NCI-H2171 (cell line): ENCODE measurements around the gene ZNF285.
"Not testable (repeated sequence)": the region's sequence is repeated elsewhere in the genome, so short reads cannot be mapped to it uniquely, and the experiment has no call there.

Experiments
- DNase-seq: peaks from one replicate; lab custom pipeline; 2025; lab: John Stamatoyannopoulos, UW

Gene ZNF285

DNA sequence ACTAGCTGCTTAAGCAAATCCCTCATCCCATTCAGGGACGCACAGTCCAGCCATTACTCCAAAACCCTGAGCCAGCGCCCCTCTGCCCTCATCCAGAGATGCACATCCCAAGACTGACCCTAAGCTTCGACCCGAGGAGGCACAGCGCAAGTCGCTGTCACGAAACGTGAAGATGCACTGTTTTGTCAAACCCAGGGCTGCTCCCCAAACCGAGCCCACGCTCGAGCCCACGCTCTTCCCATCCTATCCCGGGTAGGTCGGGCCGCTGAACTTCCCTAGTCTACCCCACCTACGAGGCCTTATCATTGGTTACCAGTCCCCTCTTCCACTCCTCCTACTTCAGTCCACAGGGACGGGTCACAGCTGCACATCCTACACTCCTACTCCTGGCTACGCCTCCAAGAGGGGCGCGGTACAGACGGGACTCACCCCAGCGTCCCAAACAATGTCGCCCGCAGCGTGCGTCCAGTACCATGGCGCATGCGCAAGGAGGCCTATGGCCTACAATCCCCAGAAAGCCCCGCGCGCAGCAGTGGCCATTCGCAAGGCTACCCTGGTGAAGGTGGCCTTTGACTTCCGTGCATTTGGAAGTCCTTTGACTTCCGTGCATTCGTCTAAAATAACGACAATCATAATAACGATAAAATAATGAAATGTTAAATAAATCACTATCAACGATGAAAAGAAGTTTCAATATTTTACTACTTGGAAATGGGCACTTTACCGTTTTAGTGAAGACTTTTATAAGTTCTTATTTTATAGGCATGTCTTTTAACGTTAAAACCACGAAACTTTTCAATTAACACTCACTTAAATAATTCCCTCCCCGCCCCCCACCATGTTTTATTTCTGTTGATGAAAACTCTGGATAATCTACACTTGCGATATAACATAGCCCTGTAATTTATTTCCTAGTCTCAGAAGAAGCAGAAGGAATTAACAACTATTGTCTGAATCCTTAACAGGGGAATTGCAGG, at the start of gene ZNF285:
TSS of gene ZNF285 (minus strand) at position 470 of the 977 bp plus-strand sequence. CDS start 4,395 bp downstream, outside the sequence.
- no peak for DNase-seq

- no peak for DNase-seq
These were observed 46.7 kb upstream of the ZNF285 start, which contains the start of gene ZNF229 for GRCh38 chr19:44447916-44448674. Gene ZNF229, minus strand, starts transcription at chr19:44448472. Its CDS starts 5,625 bp downstream, at chr19:44442847.

GRCh38 chr19:44438441-44438840, 37.0 kb upstream of the ZNF285 start:
- DNase-seq = no peak

DNA sequence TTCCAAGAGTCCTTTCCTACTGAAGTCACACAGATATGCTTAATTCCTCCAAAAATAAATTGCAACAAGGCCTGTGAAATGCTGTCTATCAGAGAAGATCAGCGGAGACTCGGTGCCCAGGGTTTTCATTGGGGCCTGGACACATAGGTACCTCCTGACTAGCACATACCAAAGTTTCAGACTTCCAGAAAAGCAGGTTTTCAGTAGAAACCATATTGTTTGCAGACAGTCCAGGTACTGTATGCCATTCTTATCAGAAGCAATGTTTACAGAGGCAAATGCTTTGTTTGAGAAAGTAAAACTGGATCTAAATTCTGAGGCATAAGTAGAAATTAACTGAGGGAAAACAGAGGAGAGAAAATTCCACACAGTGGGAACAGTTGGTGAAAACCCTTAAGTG, 34.0 kb upstream of the ZNF285 start:
- no peak for DNase-seq

- no peak for DNase-seq
These were observed 29.5 kb upstream of the ZNF285 start for GRCh38 chr19:44430956-44431355.

- DNase-seq = not testable (repeated sequence)
These were observed 14.1 kb upstream of the ZNF285 start for GRCh38 chr19:44415553-44415952.

DNA sequence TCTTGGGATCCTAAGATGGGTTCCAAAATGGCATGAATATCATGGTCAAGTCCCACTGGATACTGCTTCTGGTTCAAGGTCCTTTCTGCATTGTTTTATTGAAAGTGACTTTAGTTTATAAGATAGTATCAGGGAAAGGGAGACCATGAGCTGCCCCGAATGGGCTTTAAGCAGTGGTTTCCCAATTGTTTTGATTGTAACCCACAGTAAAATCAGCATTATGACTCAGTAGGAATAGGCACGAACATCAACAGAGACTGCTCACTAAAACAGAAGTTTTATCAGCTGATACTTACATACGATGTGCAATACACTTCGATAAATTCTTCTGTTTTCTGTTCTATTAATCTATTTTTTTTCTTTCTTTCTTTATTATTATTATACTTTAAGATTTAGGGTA, 12.1 kb downstream of the ZNF285 start:
- DNase-seq = not testable (repeated sequence)

DNA sequence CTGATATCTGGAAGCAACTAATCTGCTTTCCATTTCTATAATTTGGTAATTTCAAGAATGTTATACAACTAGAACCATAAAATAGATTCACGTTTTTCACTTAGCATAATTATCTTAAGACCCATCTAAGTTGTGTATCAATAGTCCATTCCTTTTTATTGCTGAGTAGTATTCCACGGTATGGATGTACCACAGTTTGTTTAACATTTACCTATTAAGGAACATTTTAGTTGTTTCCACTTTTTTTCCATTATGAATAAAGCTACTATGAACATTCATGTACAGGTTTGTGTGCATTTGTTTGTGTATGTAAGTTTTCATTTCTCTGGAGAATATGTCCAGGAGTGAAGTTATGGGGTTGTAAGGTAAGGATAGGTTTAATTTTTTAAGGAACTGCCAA, 26.6 kb downstream of the ZNF285 start:
- DNase-seq = no peak

DNA sequence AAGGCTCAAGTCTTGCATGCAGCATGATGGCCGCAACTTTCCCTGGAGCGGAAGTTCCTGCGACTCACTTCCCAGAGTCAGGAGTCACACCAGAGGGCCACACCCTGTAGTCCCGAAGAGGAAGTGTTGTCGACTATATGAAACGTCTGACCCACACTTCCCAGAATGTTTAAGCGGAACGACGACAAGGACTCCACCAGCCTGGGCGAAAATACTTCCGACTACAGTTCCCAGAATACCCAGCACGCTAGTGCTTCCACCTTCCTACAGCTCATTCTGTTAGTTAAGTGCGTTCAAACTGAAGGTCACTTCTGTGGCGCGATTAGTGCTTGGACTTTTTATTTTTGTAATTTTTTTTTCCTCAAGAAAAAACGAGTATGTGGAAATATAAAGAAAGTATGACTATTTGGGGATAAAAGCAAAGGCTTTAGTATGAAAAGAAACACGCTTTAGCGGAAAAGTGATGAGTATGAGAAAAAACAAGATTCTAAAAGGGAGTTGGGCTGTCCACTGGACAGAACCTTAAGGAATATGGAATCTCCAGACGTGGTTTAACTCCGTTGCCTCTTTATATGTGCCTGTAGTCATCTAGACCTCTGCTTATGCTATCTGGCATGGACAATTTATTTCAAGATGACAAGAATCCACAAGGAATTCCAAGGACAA, 29.5 kb downstream of the ZNF285 start:
- DNase-seq = no peak

GRCh38 chr19:44367024-44367423, 34.4 kb downstream of the ZNF285 start:
- DNase-seq = no peak

- DNase-seq = peak; percentile 97
These were observed 44.9 kb downstream of the ZNF285 start, which contains the start of gene ZNF112 for GRCh38 chr19:44356383-44357111. Gene ZNF112, minus strand, starts transcription at chr19:44356680. Its CDS starts 16,141 bp downstream, at chr19:44340539.

- no peak for DNase-seq
These were observed 54.9 kb downstream of the ZNF285 start for GRCh38 chr19:44346556-44346955.

- DNase-seq = no peak
These were observed 55.4 kb downstream of the ZNF285 start for GRCh38 chr19:44345959-44346358.

- no peak for DNase-seq
These were observed 57.2 kb downstream of the ZNF285 start for GRCh38 chr19:44344255-44344654.

GRCh38 chr19:44341794-44342193, 59.6 kb downstream of the ZNF285 start:
- no peak for DNase-seq

GRCh38 chr19:44334639-44335038, 66.8 kb downstream of the ZNF285 start:
- DNase-seq = not testable (repeated sequence)
